Breast epithelium (tissue), 3 donors: ENCODE measurements around the gene LYST.

Source experiments
- CTCF ChIP-seq, 3 donors: fragments of 450-650 bp; IDR thresholded peaks; one replicate each; pipeline ENCODE4 v1.5.1; 2016 to 2017; ENCODE audit warnings: antibody characterized with exemption in 3 of 3, mild to moderate bottlenecking in 3 of 3, moderate library complexity in 3 of 3
- POLR2A ChIP-seq: fragments of 450-650 bp; IDR thresholded peaks from one replicate; pipeline ENCODE4 v1.6.1; 2016; ENCODE audit warnings: antibody characterized with exemption, mild to moderate bottlenecking, moderate library complexity
- POLR2AphosphoS5 ChIP-seq, 3 donors: sonication (generic); formaldehyde crosslinking; IDR thresholded peaks; one replicate each; pipeline ENCODE4 v1.6.1; 2017; ENCODE audit warnings: antibody characterized with exemption in 3 of 3

DNA sequence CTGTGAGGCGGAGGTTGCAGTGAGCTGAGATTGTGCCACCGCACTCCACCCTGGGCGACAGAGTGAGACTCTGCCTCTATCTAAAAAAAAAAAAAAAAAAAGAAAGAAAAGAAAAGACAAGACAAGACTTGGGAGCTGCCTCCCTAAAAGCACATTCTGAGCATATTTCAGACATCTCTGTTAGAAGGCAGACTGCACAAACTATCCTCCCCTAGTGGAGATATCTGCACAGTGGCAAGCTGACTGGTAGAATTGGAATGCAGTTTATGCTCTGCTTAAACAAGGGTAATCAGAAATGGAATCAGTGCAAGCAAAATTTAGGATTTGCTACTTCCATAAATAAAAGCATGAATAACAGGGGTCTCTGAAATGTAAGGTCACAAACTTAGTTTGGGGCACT lies 248.9 kb downstream of the LYST start:
- TF ChIP-seq CTCF (IDR thresholded peaks at IDR 0.05) (peak in 1 of 3 donors; percentile 27), POLR2A (no peak), POLR2AphosphoS5 (IDR thresholded peaks at IDR 0.05) (no peak)
